HL-60 (cell line): ENCODE measurements around the gene WASHC2A.
"Not testable (repeated sequence)": the region's sequence is repeated elsewhere in the genome, so short reads cannot be mapped to it uniquely, and the experiment has no call there.

Experiments
- CTCF ChIP-seq: IDR thresholded peaks from one replicate; pipeline ENCODE4 v1.5.1; 2011; ENCODE audit warnings: low read length, control low read depth, inconsistent platforms; ENCODE audit not compliant: insufficient read depth
- POLR2AphosphoS5 ChIP-seq: IDR thresholded peaks from 2 replicates; pipeline ENCODE4 v1.6.1; 2012; ENCODE audit warnings: low read depth
- REST ChIP-seq: IDR thresholded peaks from 2 replicates; pipeline ENCODE4 v1.6.1; 2012; ENCODE audit warnings: low read depth; ENCODE audit not compliant: insufficient replicate concordance

- not testable (repeated sequence) for TF ChIP-seq CTCF, POLR2AphosphoS5, REST
These were observed 64.6 kb downstream of the WASHC2A start for GRCh38 chr10:50132322-50132721.
